EL (cell line): ENCODE results near the gene PLPP2.
"Not testable (repeated sequence)": the region's sequence is repeated elsewhere in the genome, so short reads cannot be mapped to it uniquely, and the experiment has no call there.

Experiments used
- DNase-seq: peaks from one replicate; pipeline ENCODE4 v3.0.0-alpha.2; 2016

The PLPP2 gene

GRCh38 chr19:292281-292884, 1.2 kb upstream of the PLPP2 start:
- DNase-seq = no peak

- no peak for DNase-seq
These were observed 518 bp upstream of the PLPP2 start for GRCh38 chr19:291561-292280.

- peak; percentile 33 for DNase-seq
These were observed 714 bp downstream of the PLPP2 start for GRCh38 chr19:290372-291005.

- DNase-seq = peak; percentile 35
These were observed 1.4 kb downstream of the PLPP2 start for GRCh38 chr19:289651-290371.

GRCh38 chr19:288911-289310, 2.3 kb downstream of the PLPP2 start:
- no peak for DNase-seq

- DNase-seq = no peak
These were observed 3.8 kb downstream of the PLPP2 start for GRCh38 chr19:287381-287871.

GRCh38 chr19:283395-283794, 7.8 kb downstream of the PLPP2 start:
- no peak for DNase-seq

- no peak for DNase-seq
These were observed 8.7 kb downstream of the PLPP2 start for GRCh38 chr19:282501-282900.

- no peak for DNase-seq
These were observed 9.2 kb downstream of the PLPP2 start for GRCh38 chr19:281992-282391.

GRCh38 chr19:281156-281853, 9.9 kb downstream of the PLPP2 start:
- DNase-seq = no peak

- DNase-seq = no peak
These were observed 10.6 kb downstream of the PLPP2 start for GRCh38 chr19:280541-281009.

GRCh38 chr19:279656-280055, 11.5 kb downstream of the PLPP2 start:
- no peak for DNase-seq

GRCh38 chr19:279231-279630, 12.0 kb downstream of the PLPP2 start:
- DNase-seq = no peak

GRCh38 chr19:277581-278165, 13.5 kb downstream of the PLPP2 start:
- DNase-seq = no peak

- DNase-seq = no peak
These were observed 14.1 kb downstream of the PLPP2 start for GRCh38 chr19:277131-277530.

- no peak for DNase-seq
These were observed 15.1 kb downstream of the PLPP2 start for GRCh38 chr19:275958-276646.

GRCh38 chr19:275000-275399, 16.2 kb downstream of the PLPP2 start:
- no peak for DNase-seq

- no peak for DNase-seq
These were observed 17.8 kb downstream of the PLPP2 start for GRCh38 chr19:273393-273792.

GRCh38 chr19:271856-272255, 19.3 kb downstream of the PLPP2 start:
- DNase-seq = no peak

GRCh38 chr19:270766-271318, 20.4 kb downstream of the PLPP2 start:
- not testable (repeated sequence) for DNase-seq

GRCh38 chr19:269241-269640, 22.0 kb downstream of the PLPP2 start:
- no peak for DNase-seq
